Endothelial cell (in vitro differentiated cells): ENCODE data around the gene KMT2C. TPM values are rescaled to one million over a fixed set of nuclear protein-coding genes. Genes with fewer than 3 reads are reported as not detected.

Source experiments
- DNase-seq: peaks from one replicate; pipeline ENCODE4 v3.0.0; 2021; ENCODE audit warnings: low spot score
- H3K27ac Mint-ChIP-seq: one replicate; pipeline ENCODE4 v1.8.0; 2021; ENCODE audit warnings: mixed read lengths, inconsistent platforms; ENCODE audit not compliant: unreplicated experiment
- H3K27me3 Mint-ChIP-seq: one replicate; pipeline ENCODE4 v1.8.0; 2021; ENCODE audit warnings: mild to moderate bottlenecking, moderate library complexity, mixed read lengths, inconsistent platforms; ENCODE audit not compliant: unreplicated experiment
- H3K36me3 Mint-ChIP-seq: one replicate; pipeline ENCODE4 v1.8.0; 2021; ENCODE audit warnings: mild to moderate bottlenecking, low read depth, mixed read lengths, inconsistent platforms; ENCODE audit not compliant: unreplicated experiment
- H3K4me1 Mint-ChIP-seq: one replicate; pipeline ENCODE4 v1.8.0; 2021; ENCODE audit warnings: mild to moderate bottlenecking, mixed read lengths, inconsistent platforms; ENCODE audit not compliant: unreplicated experiment
- H3K4me3 Mint-ChIP-seq: one replicate; pipeline ENCODE4 v1.8.0; 2021; ENCODE audit warnings: mild to moderate bottlenecking, mixed read lengths, inconsistent platforms; ENCODE audit not compliant: unreplicated experiment
- H3K9me3 Mint-ChIP-seq: one replicate; pipeline ENCODE4 v1.8.0; 2021; ENCODE audit warnings: mixed read lengths, inconsistent platforms; ENCODE audit not compliant: unreplicated experiment
- CTCF ChIP-seq: fragments of 200-600 bp; sonication (generic); IDR thresholded peaks from one replicate; pipeline ENCODE4 v1.5.0; 2021; ENCODE audit warnings: antibody characterized with exemption; ENCODE audit not compliant: unreplicated experiment
- total RNA-seq: library from RNA; stranded (reverse); fragmentation: NEBNext Ultra II Directional; extraction: Animal tissue kit (Norgen Biotek cat#: 25700); gene quantifications from one replicate; pipeline ENCODE4 v1.2.1, GENCODE V29; 2021; ENCODE audit not compliant: unreplicated experiment

KMT2C gene
- total RNA-seq, 1 donor from 2014 or later = 59.8 TPM

DNA sequence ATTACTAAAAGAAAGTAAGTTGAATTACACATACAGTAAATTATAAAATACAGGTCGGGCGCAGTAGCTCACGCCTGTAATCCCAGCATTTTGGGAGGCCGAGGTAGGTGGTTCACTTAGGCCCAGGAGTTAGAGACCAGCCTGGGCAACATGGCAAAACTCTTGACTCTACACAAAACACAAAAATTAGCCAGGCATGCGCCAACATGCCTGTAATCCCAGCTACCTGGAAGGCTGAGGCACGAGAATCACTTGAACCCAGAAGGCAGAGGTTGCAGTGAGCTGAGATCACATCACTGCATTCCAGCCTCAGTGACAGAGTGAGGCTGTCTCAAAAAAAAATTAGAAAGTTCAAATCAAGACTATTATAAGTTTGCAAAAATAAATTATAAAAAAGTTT is 235.4 kb downstream of the KMT2C start:
- H3K9me3 Mint-ChIP-seq = no peaks in the 10 kb centered on the region
- H3K4me1 Mint-ChIP-seq = no peaks in the 10 kb centered on the region
- no peak overlapping the region for H3K4me3 Mint-ChIP-seq
- TF ChIP-seq CTCF = no peak
- no peak for DNase-seq
- peaks cover 3% of the 10 kb centered on the region for H3K27me3 Mint-ChIP-seq
- no peak overlapping the region for H3K27ac Mint-ChIP-seq
- H3K36me3 Mint-ChIP-seq = peaks cover 16% of the 10 kb centered on the region

GRCh38 chr7:152196391-152196790 is 239.4 kb downstream of the KMT2C start:
- Mint-ChIP-seq H3K27me3 (peaks cover 3% of the 10 kb centered on the region), H3K4me3 (no peak overlapping the region), H3K27ac (no peak overlapping the region), H3K4me1 (no peaks in the 10 kb centered on the region), H3K9me3 (no peaks in the 10 kb centered on the region), H3K36me3 (peaks cover 26% of the 10 kb centered on the region)
- no peak for TF ChIP-seq CTCF
- no peak for DNase-seq

- Mint-ChIP-seq H3K27ac (no peak overlapping the region), H3K9me3 (no peaks in the 10 kb centered on the region), H3K27me3 (peaks cover 3% of the 10 kb centered on the region), H3K4me1 (no peaks in the 10 kb centered on the region), H3K4me3 (no peak overlapping the region), H3K36me3 (peaks cover 21% of the 10 kb centered on the region)
- no peak for TF ChIP-seq CTCF
- no peak for DNase-seq
These were observed 241.9 kb downstream of the KMT2C start for GRCh38 chr7:152193880-152194279.

- H3K4me3 Mint-ChIP-seq = no peak overlapping the region
- no peaks in the 10 kb centered on the region for H3K4me1 Mint-ChIP-seq
- no peak for TF ChIP-seq CTCF
- H3K27me3 Mint-ChIP-seq = no peaks in the 10 kb centered on the region
- H3K27ac Mint-ChIP-seq = no peak overlapping the region
- H3K36me3 Mint-ChIP-seq = peaks cover 10% of the 10 kb centered on the region
- H3K9me3 Mint-ChIP-seq = no peaks in the 10 kb centered on the region
- no peak for DNase-seq
These were observed 246.7 kb downstream of the KMT2C start for GRCh38 chr7:152189061-152189460.

- H3K9me3 Mint-ChIP-seq = no peaks in the 10 kb centered on the region
- no peak overlapping the region for H3K27ac Mint-ChIP-seq
- DNase-seq = no peak
- no peaks in the 10 kb centered on the region for H3K4me1 Mint-ChIP-seq
- peaks cover 2% of the 10 kb centered on the region for H3K27me3 Mint-ChIP-seq
- TF ChIP-seq CTCF = no peak
- H3K4me3 Mint-ChIP-seq = no peak overlapping the region
- peaks cover 17% of the 10 kb centered on the region for H3K36me3 Mint-ChIP-seq
These were observed 250.2 kb downstream of the KMT2C start for GRCh38 chr7:152185558-152185957.
